Nephron (organoid): ENCODE measurements around the gene UNCX.
"Not testable (repeated sequence)": the region's sequence is repeated elsewhere in the genome, so short reads cannot be mapped to it uniquely, and the experiment has no call there.

ENCODE experiments used
- H3K27ac Mint-ChIP-seq, 3 experiments: 2 replicates each; pipeline ENCODE4 v1.8.0; 2020; ENCODE audit warnings: mixed read lengths in 3 of 3, mild to moderate bottlenecking in 2 of 3, moderate library complexity in 1 of 3
- H3K27me3 Mint-ChIP-seq: 2 replicates; pipeline ENCODE4 v1.8.0; 2021; ENCODE audit warnings: low read depth, mild to moderate bottlenecking, moderate library complexity, mixed read lengths
- H3K36me3 Mint-ChIP-seq: 2 replicates; pipeline ENCODE4 v1.8.0; 2020; ENCODE audit warnings: low read depth, mixed read lengths
- H3K4me1 Mint-ChIP-seq: 2 replicates; pipeline ENCODE4 v1.8.0; 2020; ENCODE audit warnings: mixed read lengths
- H3K4me3 Mint-ChIP-seq, 3 experiments: 2 replicates each; pipeline ENCODE4 v1.8.0; 2020; ENCODE audit warnings: mild to moderate bottlenecking in 3 of 3, mixed read lengths in 3 of 3, moderate library complexity in 2 of 3
- H3K9me3 Mint-ChIP-seq: 2 replicates; pipeline ENCODE4 v1.8.0; 2020; ENCODE audit warnings: mixed read lengths
- CTCF ChIP-seq, 3 experiments: fragments of 200-600 bp; sonication (generic); IDR thresholded peaks; one replicate each; pipeline ENCODE4 v1.5.0; 2021; ENCODE audit warnings: antibody characterized with exemption in 3 of 3; ENCODE audit not compliant: unreplicated experiment in 3 of 3

Gene UNCX

GRCh38 chr7:1268866-1269265 is 36.2 kb downstream of the UNCX start:
- TF ChIP-seq CTCF (IDR thresholded peaks at IDR 0.05; ENCODE audit: unreplicated experiment in 3 of 3), result no peak
- Mint-ChIP-seq H3K4me3 (no peak overlapping the region), H3K27ac (no peak overlapping the region), H3K27me3 (peaks cover 36% of the 10 kb centered on the region), H3K4me1 (peaks cover 4% of the 10 kb centered on the region), H3K36me3 (peaks cover 3% of the 10 kb centered on the region), H3K9me3 (no peaks in the 10 kb centered on the region)

GRCh38 chr7:1269336-1269890 is 36.7 kb downstream of the UNCX start:
- peaks cover 3% of the 10 kb centered on the region for H3K36me3 Mint-ChIP-seq
- no peak overlapping the region for H3K4me3 Mint-ChIP-seq
- peaks cover 33% of the 10 kb centered on the region for H3K27me3 Mint-ChIP-seq
- H3K27ac Mint-ChIP-seq, result no peak overlapping the region
- no peak for TF ChIP-seq CTCF (IDR thresholded peaks at IDR 0.05; ENCODE audit: unreplicated experiment in 3 of 3)
- H3K9me3 Mint-ChIP-seq, result no peaks in the 10 kb centered on the region
- H3K4me1 Mint-ChIP-seq, result peaks cover 4% of the 10 kb centered on the region

- Mint-ChIP-seq H3K27me3 (peaks cover 26% of the 10 kb centered on the region), H3K4me3 (no peak overlapping the region), H3K4me1 (peaks cover 4% of the 10 kb centered on the region), H3K36me3 (peaks cover 3% of the 10 kb centered on the region), H3K27ac (no peak overlapping the region), H3K9me3 (no peaks in the 10 kb centered on the region)
- TF ChIP-seq CTCF (IDR thresholded peaks at IDR 0.05; ENCODE audit: unreplicated experiment in 3 of 3), result no peak
These were observed 37.5 kb downstream of the UNCX start for GRCh38 chr7:1270181-1270580.

- H3K4me1 Mint-ChIP-seq, result peaks cover 4% of the 10 kb centered on the region
- peaks cover 24% of the 10 kb centered on the region for H3K27me3 Mint-ChIP-seq
- no peak for TF ChIP-seq CTCF (IDR thresholded peaks at IDR 0.05; ENCODE audit: unreplicated experiment in 3 of 3)
- H3K36me3 Mint-ChIP-seq, result peaks cover 3% of the 10 kb centered on the region
- no peak overlapping the region for H3K27ac Mint-ChIP-seq
- no peaks in the 10 kb centered on the region for H3K9me3 Mint-ChIP-seq
- H3K4me3 Mint-ChIP-seq, result no peak overlapping the region
These were observed 38.4 kb downstream of the UNCX start for GRCh38 chr7:1271046-1271445.

GRCh38 chr7:1271656-1272055 is 39.0 kb downstream of the UNCX start:
- Mint-ChIP-seq H3K4me3 (no peak overlapping the region), H3K27me3 (peaks cover 18% of the 10 kb centered on the region), H3K4me1 (peaks cover 4% of the 10 kb centered on the region), H3K36me3 (peaks cover 3% of the 10 kb centered on the region), H3K9me3 (no peaks in the 10 kb centered on the region), H3K27ac (no peak overlapping the region)
- no peak for TF ChIP-seq CTCF (IDR thresholded peaks at IDR 0.05; ENCODE audit: unreplicated experiment in 3 of 3)

GRCh38 chr7:1272136-1272535 is 39.5 kb downstream of the UNCX start:
- H3K4me3 Mint-ChIP-seq, H3K4me1 Mint-ChIP-seq, H3K27ac Mint-ChIP-seq, H3K36me3 Mint-ChIP-seq, H3K9me3 Mint-ChIP-seq: not testable (repeated sequence)
- H3K27me3 Mint-ChIP-seq, result peaks cover 18% of the 10 kb centered on the region
